DND-41 (cell line): ENCODE measurements around the gene RIPK4.

Source experiments
- ATAC-seq: fragments of 200-7000 bp; cut with Tn5 transposase; 3 replicates; pipeline ENCODE4 v1.9.1; 2021; ENCODE audit warnings: low read depth; ENCODE audit not compliant: insufficient read depth
- DNase-seq: peaks from one replicate; pipeline ENCODE4 v3.0.0-alpha.2; 2020
- H2AFZ ChIP-seq: 2 replicates; pipeline ENCODE4 v1.6.0; 2012; ENCODE audit warnings: low read depth, low read length
- H3K27ac ChIP-seq: 2 replicates; pipeline ENCODE4 v1.5.1; 2012; ENCODE audit warnings: low read length, inconsistent platforms
- H3K27me3 ChIP-seq: fragments of 200-600 bp; sonication (generic); 2 replicates; pipeline ENCODE4 v1.6.0; 2012; ENCODE audit warnings: low read length, mild to moderate bottlenecking, inconsistent platforms; ENCODE audit not compliant: insufficient read depth, poor library complexity
- H3K36me3 ChIP-seq: 2 replicates; pipeline ENCODE4 v1.5.1; 2012; ENCODE audit warnings: low read length, inconsistent platforms; ENCODE audit not compliant: insufficient read depth
- H3K4me1 ChIP-seq: 2 replicates; pipeline ENCODE4 v1.5.1; 2012; ENCODE audit warnings: mild to moderate bottlenecking, low read length; ENCODE audit not compliant: insufficient read depth
- H3K4me2 ChIP-seq: 2 replicates; pipeline ENCODE4 v1.6.0; 2012; ENCODE audit warnings: mild to moderate bottlenecking, moderate library complexity, low read length, inconsistent platforms; ENCODE audit not compliant: insufficient read depth
- H3K4me3 ChIP-seq, 2 experiments: fragments of 200-600 bp in 1 of 2; shearing (Covaris generic) in 1 of 2; 2 replicates each; pipeline ENCODE4 v1.5.1; 2012 to 2016; ENCODE audit warnings: inconsistent platforms in 2 of 2, low read length in 2 of 2, mild to moderate bottlenecking in 2 of 2, low read depth in 1 of 2, moderate library complexity in 1 of 2
- H3K79me2 ChIP-seq: 2 replicates; pipeline ENCODE4 v1.6.0; 2012; ENCODE audit warnings: low read length, inconsistent platforms; ENCODE audit not compliant: insufficient read depth
- H3K9ac ChIP-seq: 2 replicates; pipeline ENCODE4 v1.6.0; 2012; ENCODE audit warnings: low read depth, mild to moderate bottlenecking, inconsistent platforms, low read length, moderate library complexity
- H3K9me3 ChIP-seq: 2 replicates; pipeline ENCODE4 v1.5.1; 2012; ENCODE audit warnings: low read length, moderate library complexity, mild to moderate bottlenecking, inconsistent platforms; ENCODE audit not compliant: insufficient read depth, severe bottlenecking
- H4K20me1 ChIP-seq: 2 replicates; pipeline ENCODE4 v1.6.0; 2012; ENCODE audit warnings: low read length; ENCODE audit not compliant: insufficient read depth
- EZH2 ChIP-seq: IDR thresholded peaks from 3 replicates; pipeline ENCODE4 v1.6.1; 2012; ENCODE audit warnings: borderline replicate concordance, low read depth, mild to moderate bottlenecking, moderate library complexity, low read length, inconsistent platforms; ENCODE audit not compliant: severe bottlenecking
- TF ChIP-seq, protein P1 (sequence below): IDR thresholded peaks from 2 replicates; pipeline ENCODE4 v1.5.1; 2012; ENCODE audit warnings: borderline replicate concordance, low read length, moderate library complexity, mild to moderate bottlenecking; ENCODE audit not compliant: poor library complexity, severe bottlenecking; ENCODE audit errors: extremely low read depth

Gene RIPK4

DNA sequence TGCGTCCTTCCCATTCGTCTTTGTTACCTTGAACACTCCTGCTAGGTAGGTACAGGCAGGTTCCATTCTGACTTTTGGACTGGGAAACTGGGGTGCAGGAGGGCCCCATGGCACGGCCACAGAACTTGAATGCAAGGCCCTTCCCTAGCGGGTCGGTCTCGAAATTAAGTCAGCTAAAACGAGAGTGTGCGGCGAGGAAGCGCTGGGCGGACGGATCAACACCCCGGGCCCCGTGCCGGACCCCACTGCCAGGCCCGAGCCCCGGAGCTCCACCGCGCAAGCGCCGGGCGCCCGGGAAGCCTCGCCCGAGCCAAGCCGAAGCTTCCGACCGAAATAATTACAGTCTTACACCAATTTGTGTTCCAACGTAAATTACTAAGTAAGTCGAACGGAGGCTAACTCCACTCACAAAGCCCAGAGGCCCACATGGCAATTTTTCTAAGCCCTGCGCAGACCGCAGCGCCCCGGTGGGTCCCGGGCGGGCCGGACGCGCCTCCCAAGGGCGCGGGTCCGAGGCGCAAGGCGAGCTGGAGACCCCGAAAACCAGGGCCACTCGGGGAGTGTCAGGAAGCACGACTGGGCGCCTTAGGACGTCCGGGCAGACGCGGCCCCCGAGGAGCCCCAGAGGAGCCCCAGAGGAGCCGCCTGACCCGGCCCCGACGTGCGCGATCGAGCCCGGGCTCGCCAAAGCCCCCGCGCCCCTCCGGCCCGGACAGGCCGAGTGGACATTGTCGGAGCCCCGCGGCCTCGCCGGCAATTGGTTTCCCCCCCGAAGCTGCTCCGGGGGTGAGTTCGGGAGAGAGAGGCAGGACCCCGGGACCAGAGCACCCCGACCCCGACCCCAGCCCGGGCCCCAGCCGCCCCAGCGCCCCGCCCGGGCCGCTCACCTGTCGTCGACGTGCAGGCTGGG is 624 bp downstream of the RIPK4 start:
- H3K9ac ChIP-seq: peak overlapping the region; percentile 63

GRCh38 chr21:41765420-41765821 is 1.4 kb downstream of the RIPK4 start:
- TF ChIP-seq, protein P1, sequence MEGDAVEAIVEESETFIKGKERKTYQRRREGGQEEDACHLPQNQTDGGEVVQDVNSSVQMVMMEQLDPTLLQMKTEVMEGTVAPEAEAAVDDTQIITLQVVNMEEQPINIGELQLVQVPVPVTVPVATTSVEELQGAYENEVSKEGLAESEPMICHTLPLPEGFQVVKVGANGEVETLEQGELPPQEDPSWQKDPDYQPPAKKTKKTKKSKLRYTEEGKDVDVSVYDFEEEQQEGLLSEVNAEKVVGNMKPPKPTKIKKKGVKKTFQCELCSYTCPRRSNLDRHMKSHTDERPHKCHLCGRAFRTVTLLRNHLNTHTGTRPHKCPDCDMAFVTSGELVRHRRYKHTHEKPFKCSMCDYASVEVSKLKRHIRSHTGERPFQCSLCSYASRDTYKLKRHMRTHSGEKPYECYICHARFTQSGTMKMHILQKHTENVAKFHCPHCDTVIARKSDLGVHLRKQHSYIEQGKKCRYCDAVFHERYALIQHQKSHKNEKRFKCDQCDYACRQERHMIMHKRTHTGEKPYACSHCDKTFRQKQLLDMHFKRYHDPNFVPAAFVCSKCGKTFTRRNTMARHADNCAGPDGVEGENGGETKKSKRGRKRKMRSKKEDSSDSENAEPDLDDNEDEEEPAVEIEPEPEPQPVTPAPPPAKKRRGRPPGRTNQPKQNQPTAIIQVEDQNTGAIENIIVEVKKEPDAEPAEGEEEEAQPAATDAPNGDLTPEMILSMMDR: no peak
- TF ChIP-seq EZH2: no peak
- H3K36me3 ChIP-seq: no peaks in the 10 kb centered on the region
- H3K27ac ChIP-seq: peak overlapping the region; percentile 96
- peak overlapping the region; percentile 53 for H3K4me2 ChIP-seq
- H3K9ac ChIP-seq: peak overlapping the region; percentile 63
- no peak overlapping the region for H3K4me3 ChIP-seq
- no peak overlapping the region; the same call in 1 of the 2 replicates for H2AFZ ChIP-seq
- peaks cover 99% of the 10 kb centered on the region for H3K4me1 ChIP-seq
- H3K27me3 ChIP-seq: no peaks in the 10 kb centered on the region
- peak; percentile 58 for ATAC-seq
- H4K20me1 ChIP-seq: no peaks in the 10 kb centered on the region
- H3K79me2 ChIP-seq: peaks cover 27% of the 10 kb centered on the region
- H3K9me3 ChIP-seq: peaks cover 7% of the 10 kb centered on the region
- DNase-seq: peak; percentile 81

More for the DNA sequence above, 624 bp downstream of the RIPK4 start:
- Histone ChIP-seq H3K79me2 (peaks cover 23% of the 10 kb centered on the region), H4K20me1 (no peaks in the 10 kb centered on the region), H3K4me1 (peaks cover 100% of the 10 kb centered on the region), H3K4me2 (peak overlapping the region; percentile 36), H3K9me3 (peaks cover 7% of the 10 kb centered on the region), H3K36me3 (no peaks in the 10 kb centered on the region), H3K4me3 (no peak overlapping the region; a peak in 1 of 4 replicates), H2AFZ (no peak overlapping the region), H3K27me3 (no peaks in the 10 kb centered on the region), H3K27ac (peak overlapping the region; percentile 96)
- no peak for ATAC-seq
- no peak for DNase-seq
- no peak for TF ChIP-seq EZH2

DNA sequence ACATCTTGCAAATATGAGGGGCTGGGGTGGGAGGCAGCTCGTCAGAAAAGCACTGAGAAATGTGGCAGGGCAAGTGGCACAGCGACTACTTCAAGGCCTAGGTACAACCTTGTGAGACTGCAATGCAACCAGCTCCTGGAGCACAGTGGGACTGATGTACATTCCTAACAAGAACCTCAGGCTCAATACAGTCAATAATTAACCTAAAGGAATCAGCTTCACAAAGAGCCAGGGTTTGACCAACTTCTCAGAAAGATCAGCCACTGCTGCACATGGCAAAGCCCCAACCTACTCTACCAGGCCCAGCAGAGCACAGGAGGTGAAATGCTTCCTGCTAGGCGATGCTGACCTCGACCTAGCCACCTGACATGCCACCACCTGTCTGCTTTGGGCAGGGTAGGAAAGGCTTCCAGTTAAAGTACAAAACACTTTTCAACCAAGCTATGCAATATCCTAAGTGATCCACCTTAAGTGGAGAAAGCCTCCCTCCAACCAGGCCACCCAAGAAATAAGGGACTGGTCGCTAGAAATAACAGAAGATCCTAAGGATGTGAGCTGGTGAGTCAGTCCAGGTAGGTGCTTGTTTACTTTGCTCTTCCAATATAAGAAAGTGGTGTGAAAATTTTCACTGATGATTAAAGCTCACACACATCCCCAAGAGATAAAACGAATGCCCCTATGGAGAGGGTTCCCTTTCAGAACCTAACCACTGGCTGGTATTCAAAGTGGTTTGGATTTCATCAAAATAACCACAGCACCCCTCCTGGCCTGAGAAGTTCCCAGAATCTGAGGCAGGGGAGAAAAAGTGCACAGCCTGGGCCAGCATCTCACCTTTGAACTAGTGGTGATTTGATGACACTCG is 2.1 kb downstream of the RIPK4 start:
- Histone ChIP-seq H3K4me2 (peak overlapping the region; percentile 53), H3K9me3 (peaks cover 3% of the 10 kb centered on the region), H3K27ac (peak overlapping the region; percentile 96), H3K36me3 (no peaks in the 10 kb centered on the region), H3K4me3 (peak overlapping the region in 1 of 2 experiments; percentile 31; a peak in 2 of 4 replicates), H2AFZ (peak overlapping the region; percentile 40; the same call in 1 of the 2 replicates), H3K9ac (peak overlapping the region; percentile 63), H4K20me1 (no peaks in the 10 kb centered on the region), H3K27me3 (no peaks in the 10 kb centered on the region), H3K4me1 (peaks cover 95% of the 10 kb centered on the region), H3K79me2 (peaks cover 24% of the 10 kb centered on the region)
- ATAC-seq (peak; percentile 54), DNase-seq (peak; percentile 55)
- TF ChIP-seq, protein P1: peak; percentile 34
- no peak for TF ChIP-seq EZH2

DNA sequence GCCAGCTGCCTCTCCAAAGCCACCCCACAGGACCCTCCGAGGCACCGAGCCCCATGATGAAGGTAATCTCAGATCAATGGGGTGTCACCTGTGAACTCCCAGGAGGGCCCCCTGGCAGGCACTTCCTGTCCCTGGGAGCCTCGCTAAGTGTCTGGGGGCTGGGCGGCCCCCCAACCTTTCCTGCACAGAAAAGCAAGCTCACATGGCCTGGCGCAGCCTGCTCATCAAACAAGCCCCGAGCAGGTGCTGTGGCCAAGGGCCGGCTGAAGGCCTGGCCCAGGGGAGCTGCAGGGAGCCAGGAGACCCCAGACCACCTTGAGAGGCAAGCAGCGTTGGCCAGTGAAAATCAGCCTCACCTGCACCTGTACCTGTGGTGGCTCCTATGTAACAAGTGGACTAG is 2.9 kb downstream of the RIPK4 start:
- no peak for TF ChIP-seq EZH2
- TF ChIP-seq, protein P1: no peak
- Histone ChIP-seq H3K4me1 (peaks cover 93% of the 10 kb centered on the region), H3K27me3 (no peaks in the 10 kb centered on the region), H3K79me2 (peaks cover 24% of the 10 kb centered on the region), H3K36me3 (no peaks in the 10 kb centered on the region), H3K4me3 (peak overlapping the region in 1 of 2 experiments; percentile 31; a peak in 1 of 4 replicates), H3K9me3 (no peaks in the 10 kb centered on the region), H2AFZ (no peak overlapping the region), H4K20me1 (no peaks in the 10 kb centered on the region), H3K27ac (peak overlapping the region; percentile 96), H3K4me2 (peak overlapping the region; percentile 53), H3K9ac (peak overlapping the region; percentile 63)
- DNase-seq: peak; percentile 47
- no peak for ATAC-seq
